Measurements from ENCODE around the gene RABGAP1L.

Gene RABGAP1L

DNA sequence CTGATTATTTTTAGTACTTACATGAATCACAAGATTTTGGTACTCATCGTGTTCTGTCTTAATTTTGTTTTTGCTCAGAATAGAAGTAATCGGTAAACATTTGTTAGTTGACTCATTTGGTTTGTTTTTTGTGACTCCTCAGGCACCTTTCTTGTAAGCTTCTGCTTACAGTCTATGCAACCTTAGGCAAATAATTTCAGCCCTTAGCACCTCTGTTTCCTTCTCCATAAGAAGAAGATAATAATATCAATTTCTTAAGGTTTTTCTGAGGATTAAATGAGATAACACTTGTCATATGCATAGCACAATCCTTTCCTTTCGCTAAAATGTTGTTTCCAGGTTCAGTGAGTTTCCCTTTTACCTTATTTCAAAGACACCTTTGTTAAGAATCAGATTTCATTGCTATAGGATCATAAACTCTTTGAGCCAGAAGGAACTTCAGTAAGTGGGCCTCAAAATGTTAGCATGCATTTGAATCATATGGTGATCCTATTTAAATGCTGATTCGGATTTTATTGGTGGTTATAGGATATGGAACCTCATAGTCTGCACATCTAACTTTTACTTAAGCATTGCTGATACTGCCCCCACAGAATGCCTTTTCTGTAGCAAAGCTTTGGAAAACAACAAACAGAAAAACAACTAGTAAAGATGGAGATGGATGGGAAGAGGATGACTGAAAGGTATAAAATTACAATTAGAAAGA lies 567.7 kb downstream of the RABGAP1L start:
- DNase-seq = no peak

DNA sequence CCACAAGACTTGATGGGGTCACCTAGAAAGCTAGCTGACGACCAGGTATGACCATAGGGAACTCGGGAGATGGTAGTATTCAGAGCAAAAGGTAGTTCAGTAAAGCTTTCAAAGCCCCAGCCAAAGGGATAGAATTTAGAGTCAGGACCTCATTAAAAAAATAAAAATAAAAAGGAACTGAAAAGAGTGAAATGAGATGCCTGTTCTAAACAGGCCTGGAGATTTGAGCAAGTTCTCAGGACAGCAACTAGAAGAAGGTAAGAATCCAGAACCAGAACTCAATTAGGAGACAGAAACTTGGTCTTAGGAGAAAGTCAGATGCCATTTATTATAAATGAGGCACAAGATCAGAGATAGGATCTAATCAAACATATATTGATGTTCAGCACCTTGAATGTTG lies 575.0 kb downstream of the RABGAP1L start:
- no peak for DNase-seq

DNA sequence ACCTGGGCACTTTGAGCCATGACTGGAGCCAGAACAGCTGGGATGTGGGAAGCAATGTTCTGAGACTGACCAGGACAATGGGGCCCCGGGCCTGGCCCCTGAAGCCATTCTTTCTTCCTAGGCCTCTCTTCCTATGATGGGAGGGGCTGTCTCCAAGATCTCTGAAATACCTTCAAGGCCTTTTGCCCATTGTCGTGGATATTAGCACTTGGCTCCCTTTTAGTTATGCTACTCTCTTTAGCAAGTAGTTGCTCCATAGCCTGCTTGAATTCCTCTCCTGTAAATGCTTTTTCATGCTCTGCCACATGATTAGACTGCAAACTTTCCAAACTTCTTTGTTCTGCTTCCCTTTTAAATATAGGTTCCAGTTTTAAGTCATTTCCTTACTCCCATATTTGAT lies 577.5 kb downstream of the RABGAP1L start:
- no peak for DNase-seq

DNA sequence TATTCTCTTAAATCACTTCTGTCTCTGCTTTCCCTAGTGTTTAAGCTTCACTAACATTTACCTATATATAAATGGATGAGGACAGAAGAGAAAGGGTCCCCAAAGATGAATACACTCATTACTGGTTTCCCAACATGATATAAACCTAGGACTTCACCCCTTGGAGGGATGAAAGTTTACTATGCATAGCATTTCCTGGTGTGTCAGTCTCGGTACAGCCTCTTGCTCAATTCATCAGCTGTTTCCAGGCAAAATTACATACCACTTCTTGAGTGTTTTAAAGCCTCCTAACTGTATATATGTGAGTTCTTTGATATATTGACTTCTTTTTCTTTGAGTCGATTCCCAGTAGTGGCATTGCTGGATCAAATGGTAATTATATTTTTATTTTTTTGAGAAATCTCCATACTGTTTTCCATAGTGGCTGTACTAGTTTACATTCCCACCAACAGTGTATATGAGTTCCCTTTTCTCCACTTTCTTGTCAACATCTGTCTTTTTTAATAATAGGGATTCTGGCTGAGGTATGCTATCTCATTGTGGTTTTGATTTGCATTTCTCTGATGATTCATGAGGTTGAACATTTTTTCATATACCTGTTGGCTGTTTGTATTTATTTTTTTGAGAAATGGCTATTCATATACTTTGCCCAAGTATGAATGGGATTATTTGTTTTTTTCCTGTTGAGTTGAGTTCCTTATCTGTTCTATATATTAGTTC lies 581.1 kb downstream of the RABGAP1L start:
- DNase-seq = no peak

DNA sequence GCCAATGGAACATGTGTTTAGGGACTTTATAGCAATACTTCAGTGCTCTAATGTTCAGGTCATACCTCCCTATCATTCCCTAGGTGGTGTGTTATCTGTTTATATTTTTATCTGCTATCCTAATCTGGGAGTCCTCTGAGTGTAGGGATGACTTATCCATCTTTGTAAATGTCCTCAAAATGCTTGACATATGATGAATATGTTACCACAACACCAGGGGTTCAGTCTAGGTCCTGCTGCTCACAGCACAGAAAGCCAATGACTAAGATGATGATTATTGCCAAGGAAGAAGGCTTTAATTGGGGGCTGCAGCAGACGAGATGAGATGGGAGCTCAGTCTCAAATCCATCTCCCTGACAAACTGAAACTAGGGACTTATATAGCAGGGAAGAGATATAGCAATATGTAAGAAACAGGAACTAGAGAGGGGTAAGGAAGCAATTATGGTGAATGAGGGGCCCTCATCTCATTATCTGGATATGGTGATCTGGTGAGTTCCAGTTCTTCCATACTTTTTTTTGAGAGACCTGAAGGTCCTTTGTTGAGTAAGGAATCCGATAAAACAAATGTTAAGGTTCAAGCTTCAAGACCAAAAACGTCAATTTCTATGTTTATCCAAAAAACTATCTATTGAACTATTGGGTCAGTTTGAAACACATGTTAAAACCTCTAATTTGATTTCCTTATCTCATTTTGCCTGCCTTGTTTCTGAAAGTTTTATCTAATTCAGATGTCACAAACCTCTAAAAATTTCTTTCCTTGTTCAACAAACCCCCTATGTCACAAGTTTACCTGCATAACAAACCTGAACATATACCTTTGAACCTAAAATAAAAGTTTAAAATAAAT lies 583.7 kb downstream of the RABGAP1L start:
- DNase-seq = no peak

DNA sequence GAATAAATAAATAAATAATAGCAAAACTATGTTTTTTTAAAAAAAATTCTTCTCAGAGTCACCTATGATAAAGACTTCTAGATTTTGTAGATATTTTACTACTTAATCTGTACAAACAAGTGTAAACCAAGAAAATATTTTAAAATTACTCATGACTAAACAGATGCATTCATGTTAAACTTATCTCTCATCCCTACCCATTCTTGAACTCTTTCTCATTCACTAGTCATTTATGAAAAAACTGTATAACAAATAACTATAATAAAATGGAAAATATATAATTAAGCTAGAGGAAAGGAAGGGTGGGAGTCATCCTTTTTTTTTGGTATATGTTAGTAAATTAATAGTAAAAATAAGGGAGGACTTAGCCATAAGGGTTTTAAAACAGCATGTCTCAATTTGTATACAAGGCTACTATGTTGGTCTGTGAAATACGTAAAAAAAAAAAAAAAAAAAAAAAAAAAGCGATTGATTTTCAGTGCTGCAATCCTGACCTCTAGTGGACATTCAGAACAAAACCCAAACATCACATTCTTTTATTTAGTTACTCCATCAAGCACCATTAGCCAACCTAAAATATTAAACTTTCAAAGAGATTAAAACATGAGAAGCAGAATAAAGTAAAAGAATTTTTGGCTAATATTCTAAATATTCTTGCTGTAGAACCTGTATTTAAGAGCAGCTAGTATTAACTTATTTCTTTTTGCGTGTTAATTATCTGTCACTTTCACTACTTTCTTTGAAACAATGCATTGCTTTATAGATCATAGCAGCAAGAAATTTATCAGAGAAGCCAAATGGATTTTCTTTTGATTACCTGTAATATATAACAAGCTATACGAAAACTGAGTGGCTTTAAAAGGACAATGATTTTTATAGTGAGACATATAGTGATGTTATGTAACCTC lies 584.6 kb downstream of the RABGAP1L start:
- DNase-seq = no peak

DNA sequence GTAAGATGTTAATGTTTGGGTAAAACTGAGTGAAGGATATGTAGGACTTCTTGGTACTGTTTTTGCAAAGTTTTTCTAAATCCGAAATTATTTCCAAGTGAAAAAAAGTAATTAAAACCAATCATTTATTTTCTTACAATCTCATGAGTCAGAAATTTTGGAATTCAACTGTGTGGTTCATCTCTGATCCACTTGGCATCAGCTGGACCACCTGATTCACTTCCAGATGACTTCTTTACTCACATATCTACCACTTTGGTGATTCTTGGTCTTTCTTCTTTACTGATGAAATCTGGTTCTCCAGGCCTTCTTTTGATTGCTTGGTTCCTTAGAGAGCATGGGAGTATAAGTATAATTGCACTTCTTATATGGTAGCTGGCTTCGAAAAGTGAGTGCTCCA lies 585.6 kb downstream of the RABGAP1L start:
- no peak for DNase-seq

DNA sequence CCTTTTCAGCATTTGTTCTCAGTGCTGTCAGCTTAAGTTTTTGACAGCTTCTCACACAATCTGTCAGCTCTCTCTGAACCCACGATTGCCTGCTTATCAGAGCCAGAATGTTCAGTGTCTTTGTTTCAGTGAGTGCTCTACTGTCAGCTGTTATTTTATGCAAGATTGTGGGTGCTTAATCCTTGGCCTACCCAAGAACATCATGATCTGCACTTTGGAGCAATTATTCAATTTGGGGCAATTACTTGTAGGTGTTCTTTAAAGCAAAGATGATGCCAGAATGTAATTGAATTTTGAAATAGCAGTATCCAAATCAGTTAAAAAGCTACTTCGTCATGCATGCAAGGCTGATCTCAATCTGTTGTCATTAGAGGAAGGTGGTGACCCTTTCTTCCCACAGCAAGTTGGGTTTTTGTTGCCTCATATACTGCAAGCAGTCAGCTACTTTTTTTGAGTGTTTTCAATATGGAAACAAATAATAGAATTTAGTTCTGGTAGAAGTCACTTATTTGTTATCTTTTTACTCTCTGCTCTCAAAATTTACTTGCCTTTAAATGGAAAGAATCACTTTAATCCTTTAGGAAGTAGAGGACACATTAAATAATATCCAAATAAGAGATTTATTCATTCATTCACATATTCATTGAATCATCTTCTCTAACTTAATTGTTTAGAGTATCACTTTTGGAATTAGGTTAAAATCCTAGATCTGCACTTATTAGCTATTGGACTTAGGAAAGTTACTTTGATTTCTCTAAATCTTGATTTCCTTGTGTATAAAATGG lies 586.9 kb downstream of the RABGAP1L start:
- DNase-seq = no peak

DNA sequence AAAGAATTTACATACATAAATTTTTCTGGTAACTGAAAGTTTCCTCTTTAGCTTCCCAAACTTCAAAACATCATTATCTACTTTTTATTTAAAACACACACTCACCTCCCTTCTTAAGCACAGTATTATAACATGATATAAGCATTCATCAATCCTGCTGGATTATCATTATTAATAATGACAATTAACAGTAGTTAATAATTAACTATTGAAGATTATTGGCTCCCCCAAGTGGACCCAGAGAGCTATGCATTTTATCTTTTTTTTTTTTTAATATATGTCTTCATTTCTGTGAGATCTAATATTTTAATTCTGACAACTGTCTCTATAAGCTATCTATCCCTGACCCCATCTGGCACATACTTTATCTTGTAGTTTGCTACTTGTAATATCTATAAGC lies 588.3 kb downstream of the RABGAP1L start:
- no peak for DNase-seq

DNA sequence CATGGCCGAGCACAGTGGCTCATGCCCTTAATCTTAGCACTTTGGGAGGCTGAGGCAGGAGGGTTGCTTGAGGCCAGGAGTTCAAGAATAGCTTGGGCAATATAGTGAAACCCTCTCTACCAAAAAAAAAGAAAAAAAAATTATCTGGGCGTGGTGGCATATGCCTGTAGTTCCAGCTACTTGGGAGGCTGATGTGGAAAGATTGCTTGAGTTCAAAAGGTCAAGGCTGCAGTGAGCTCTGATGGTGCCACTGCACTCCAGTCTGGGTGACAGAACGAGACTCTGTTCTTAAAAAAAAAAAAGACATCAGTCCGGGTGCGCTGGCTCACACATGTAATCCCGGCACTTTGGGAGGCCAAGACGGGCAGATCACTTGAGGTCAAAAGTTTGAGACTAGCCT lies 589.3 kb downstream of the RABGAP1L start:
- no peak for DNase-seq

DNA sequence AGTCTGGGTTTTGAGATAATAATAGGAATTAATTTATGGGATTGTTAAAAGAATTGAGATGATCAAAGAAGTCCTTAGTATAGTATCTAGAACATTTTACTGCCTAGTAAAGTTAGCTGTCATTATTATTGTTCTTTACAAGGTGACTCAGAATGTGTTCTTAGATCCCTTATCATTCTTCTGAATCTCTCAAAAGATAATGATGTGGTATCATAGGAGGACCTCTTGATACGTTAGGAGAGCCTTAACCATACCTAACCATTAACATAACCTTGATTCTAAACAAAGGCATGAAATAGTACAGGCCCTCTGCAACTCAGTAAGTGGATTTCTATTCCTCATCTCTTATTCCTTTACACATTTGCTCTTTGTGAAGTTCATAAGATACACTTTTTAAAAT lies 593.8 kb downstream of the RABGAP1L start:
- no peak for DNase-seq

DNA sequence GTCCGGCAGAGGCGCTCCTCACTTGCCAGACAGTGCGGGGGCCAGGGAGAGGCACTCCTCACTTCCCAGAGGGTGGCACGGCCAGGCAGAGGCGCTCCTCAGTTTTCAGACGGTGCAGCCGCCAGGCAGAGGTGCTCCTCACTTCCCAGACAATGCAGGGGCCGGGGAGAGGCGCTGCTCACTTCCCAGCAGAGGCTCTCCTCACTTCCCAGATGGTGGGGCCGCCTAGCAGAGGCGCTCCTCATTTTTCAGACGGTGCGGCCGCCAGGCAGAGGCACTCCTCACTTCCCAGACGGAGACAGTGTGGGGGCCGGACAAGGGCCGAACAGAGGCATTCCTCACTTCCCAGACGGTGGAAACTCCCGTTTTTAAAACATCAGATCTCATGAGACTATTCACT lies 602.0 kb downstream of the RABGAP1L start:
- DNase-seq = no peak

DNA sequence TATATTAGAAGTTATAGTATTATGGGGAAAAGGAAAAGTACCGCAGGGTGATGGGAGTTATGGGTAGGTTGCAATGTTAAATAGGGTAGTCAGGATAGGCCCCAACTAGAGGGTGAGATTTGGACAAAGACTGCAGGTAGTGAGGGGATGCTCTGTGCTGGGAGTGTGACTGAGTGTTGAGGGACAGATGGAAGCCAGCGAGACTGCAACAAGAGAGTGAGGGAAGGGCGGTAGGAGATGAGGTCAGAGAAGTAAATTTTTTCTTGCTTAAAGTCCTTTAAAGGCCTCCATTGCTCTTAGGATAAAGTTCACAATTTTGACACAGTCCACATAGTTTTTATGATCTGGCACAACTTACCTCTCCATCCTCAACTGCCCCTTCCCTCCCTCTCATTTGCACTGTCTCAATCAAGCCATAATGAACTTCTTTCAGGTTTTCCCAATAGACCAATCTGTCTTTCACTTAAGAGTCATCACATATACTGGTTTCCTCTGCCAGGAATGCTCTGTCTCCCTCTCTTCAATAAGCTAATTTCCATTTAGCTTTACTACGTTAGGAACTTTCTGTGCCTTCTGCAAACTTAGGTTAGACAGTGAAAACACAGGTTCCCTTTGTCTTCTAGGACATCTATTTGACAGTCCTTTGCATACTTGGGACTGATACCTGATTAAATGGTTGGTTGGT lies 602.7 kb downstream of the RABGAP1L start:
- DNase-seq = no peak

DNA sequence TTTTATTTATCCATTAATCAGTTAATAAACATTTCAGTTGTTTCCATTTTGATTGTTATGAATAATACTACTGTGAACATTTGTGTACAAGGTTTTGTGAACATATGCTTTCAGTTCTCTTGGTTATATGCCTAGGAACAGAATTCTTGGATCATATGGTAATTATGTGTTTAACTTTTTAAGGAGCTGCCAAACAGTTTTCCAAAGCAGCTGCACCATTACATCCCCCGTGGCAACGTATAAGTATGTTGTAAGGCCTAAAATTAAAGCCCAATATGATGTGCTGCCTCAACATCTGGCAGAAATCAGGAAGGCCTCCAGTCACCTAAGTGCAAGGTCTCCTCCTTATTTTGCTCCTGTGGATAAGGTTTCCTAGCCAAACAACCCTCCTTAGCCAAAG lies 604.9 kb downstream of the RABGAP1L start:
- DNase-seq = no peak

DNA sequence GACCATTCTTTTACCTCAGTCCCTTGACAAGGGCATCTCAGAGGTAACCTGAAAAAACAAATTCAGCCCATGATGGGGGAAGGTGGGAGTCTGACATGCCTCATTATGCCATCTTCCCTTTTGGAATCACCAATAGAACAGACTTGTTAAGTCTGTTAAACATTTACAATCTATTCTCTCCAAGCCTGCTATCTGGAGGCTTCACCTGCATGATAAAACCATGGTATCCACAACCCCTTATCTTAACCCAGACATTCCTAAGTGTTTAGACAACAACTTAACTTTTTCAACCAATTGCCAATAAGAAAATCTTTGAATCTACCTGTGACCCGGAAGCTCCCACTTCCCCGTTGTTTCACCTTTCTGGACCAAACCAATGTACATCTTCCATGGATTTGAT lies 607.4 kb downstream of the RABGAP1L start:
- no peak for DNase-seq

DNA sequence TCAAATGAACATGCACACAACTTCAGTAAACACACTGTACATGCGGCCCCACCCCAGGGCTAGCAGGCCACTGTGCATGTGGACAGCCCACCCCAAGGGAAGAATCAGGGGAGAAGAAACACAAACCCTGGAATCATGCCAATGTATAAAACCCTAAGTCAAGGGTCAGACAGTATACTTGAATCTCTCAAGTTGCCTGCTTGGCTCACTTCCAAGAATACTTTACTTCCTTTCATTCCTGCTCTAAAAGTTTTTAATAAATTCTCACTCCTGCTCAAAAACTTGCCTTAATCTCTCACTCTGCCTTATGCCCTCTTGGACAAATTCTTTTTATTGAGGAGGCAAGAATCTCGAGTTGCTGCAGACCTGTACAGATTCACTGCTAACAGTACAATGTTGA lies 609.2 kb downstream of the RABGAP1L start:
- DNase-seq = no peak

DNA sequence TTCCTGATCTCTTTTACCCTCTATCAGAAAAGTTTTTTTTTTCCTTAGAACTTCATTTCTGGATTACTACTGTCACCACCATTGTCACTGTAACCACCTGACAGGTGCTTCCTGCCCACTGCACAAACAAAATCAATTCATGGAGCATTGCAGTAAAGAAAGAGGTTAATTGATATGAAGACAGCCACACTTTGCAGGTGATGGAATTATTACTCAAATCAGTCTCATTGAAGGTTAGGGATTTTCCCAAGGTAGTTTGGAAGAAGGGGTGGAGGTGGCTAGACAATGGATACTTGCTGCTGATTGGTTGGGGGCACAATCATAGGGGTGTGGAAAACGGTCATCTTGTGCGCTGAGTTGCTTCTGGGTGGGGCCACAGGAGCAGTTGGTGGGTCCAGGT lies 609.6 kb downstream of the RABGAP1L start:
- no peak for DNase-seq

DNA sequence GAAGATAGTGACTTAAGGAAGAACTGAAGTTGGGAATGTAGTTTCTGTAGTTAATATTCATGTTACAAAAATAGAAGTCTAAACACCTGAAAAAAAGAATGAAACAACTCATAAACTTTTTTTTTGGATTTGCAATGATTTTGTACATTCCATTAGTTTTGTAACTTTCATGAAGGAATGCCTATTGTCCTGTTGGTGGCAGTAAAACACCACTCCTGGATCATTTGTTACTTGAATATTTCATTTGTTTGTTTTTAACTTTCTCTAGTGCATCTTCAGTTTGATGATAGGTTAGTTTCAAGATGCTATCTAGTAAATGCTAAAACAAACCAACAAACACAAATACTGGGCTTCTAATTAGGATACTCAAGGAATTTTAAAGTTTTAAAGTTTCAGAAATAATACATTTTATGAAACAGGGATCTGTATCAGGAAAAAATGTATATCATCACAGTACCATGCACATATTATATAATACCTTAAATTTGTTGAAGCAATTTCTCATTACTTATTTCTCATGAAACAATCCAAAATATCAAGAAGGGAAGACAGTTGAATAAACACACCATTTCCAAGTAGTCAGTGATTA lies 610.7 kb downstream of the RABGAP1L start:
- no peak for DNase-seq

DNA sequence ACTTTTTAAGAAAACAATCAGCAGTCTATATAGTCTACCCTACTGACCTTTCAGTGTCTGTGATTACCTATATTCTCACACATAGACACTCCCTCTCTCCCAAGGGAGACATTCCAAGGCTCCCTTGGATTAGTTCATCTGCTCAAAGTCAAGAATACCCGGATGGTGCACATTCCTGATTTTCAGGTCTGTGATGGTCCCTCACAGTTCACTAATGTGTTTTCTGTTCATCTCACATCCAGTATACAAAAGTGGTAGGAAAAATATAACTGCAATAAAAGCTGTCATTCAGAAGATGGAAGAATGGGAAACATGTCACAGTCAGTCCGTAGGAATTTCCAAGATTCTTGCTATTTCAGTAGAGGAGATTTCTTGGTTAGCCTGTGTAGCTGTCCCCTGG lies 616.3 kb downstream of the RABGAP1L start:
- DNase-seq = no peak

DNA sequence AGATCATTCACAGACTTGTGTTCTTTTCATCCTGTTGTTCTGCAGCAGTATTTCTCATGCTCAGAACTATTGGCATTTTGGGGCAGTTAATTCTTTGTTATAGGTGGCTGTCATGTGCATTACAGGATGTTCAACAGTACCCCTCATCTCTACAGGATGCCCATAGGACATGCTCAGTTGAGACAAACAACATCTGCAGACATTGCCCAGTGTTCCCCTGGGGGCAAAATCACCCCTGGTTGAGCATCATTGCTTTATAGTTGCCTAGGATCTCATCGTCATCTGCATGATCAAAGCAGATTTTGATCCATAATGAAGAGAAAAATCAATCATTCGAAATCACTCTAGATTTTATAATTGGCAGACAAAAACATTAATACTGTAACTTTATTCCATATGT lies 617.9 kb downstream of the RABGAP1L start:
- DNase-seq = no peak

DNA sequence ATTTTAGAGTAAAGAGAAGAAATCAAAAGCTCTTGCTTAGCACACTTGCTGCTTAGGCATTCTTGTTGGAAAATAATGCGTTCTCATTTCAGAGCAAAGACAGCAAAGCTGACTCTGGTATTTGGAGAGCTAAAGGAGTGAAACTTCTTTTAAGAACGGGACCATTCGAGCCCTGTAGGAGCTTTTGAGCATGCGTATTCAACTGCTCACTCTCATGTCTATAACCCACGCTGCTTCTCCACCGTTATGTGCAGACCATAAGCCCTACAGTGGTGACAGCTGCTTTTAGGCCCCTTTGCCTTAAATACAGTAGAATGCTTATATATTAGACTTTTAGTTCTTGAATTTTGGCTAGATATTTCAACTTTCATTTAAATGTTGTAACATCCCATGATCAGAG lies 626.2 kb downstream of the RABGAP1L start:
- DNase-seq = no peak
